Panc1 (cell line): ENCODE results near the gene SNUPN.

Experiments used
- SIN3A ChIP-seq: IDR thresholded peaks from 2 replicates; pipeline ENCODE4 v1.6.1; 2012; ENCODE audit warnings: low read depth, mild to moderate bottlenecking, low read length, moderate library complexity, borderline replicate concordance; ENCODE audit not compliant: insufficient read depth
- TF ChIP-seq, protein P1 (sequence below): fragments of 450-650 bp; IDR thresholded peaks from 2 replicates; pipeline ENCODE4 v1.5.1; 2017; ENCODE audit warnings: mild to moderate bottlenecking

- TF ChIP-seq, protein P1, sequence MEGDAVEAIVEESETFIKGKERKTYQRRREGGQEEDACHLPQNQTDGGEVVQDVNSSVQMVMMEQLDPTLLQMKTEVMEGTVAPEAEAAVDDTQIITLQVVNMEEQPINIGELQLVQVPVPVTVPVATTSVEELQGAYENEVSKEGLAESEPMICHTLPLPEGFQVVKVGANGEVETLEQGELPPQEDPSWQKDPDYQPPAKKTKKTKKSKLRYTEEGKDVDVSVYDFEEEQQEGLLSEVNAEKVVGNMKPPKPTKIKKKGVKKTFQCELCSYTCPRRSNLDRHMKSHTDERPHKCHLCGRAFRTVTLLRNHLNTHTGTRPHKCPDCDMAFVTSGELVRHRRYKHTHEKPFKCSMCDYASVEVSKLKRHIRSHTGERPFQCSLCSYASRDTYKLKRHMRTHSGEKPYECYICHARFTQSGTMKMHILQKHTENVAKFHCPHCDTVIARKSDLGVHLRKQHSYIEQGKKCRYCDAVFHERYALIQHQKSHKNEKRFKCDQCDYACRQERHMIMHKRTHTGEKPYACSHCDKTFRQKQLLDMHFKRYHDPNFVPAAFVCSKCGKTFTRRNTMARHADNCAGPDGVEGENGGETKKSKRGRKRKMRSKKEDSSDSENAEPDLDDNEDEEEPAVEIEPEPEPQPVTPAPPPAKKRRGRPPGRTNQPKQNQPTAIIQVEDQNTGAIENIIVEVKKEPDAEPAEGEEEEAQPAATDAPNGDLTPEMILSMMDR, result no peak
- no peak for TF ChIP-seq SIN3A
Observed at GRCh38 chr15:75662823-75663519, 37.4 kb upstream of the SNUPN start.
